ENCODE data around the gene PRPF8. TPM values are rescaled to one million over a fixed set of nuclear protein-coding genes. Genes with fewer than 3 reads are reported as not detected.

PRPF8 gene
- polyA plus RNA-seq, 3 donors, result 53.3 to 128 (median 78.0) TPM

DNA sequence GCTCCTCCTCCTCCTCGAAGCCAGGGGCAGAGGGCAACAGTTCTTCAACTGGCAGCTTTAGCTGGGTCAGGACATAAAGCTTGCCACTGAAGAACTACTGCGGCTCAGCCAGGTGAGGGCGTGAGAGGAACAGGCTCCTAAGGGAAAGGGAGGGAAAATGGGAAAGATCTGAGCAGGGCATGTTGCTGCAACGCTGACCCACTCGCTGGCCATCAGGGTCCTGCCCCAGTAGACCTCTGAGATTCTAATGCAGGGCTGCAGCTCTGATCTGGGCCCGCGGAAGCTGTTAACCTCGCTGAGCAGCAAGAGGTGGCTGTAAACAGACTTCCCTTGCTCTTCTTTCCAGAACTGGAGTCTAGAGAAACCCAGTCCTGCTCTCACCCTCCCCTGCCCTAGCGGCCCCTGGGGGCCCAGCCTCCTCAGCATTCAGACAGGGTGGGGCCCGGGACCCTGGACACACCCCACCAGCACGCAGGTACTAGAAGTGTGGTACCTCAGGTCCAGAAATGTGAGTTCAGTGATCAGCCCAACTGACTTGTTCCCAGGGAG lies 29.3 kb upstream of the PRPF8 start:
- Mint-ChIP-seq H3K36me3 (peaks cover 35 to 41% of the 10 kb centered on the region in 2 donors), H3K9me3 (peaks cover 0 to 3% (median 0%) of the 10 kb centered on the region in 7 donors), H3K4me1 (peaks cover 49% of the 10 kb centered on the region), H3K27me3 (ENCODE audit: low read depth in 3 of 3) (peaks cover 15 to 42% (median 21%) of the 10 kb centered on the region in 3 donors), H3K27ac (peak overlapping the region in 2 of 7 donors; percentile 54 to 56), H3K4me3 (peak overlapping the region; percentile 91 to 93)
- Histone ChIP-seq H3K27ac (ENCODE audit: low read depth in 1 of 2, low read length in 2 of 2) (no peak overlapping the region), H3K36me3 (replicated peaks in 1 of 2; ENCODE audit: control insufficient read depth in 1 of 2, insufficient read depth in 2 of 2, low read length in 2 of 2) (peaks cover 19 to 26% of the 10 kb centered on the region in 2 donors), H2AFZ (ENCODE audit: insufficient read depth, low read depth, low read length, poor library complexity, severe bottlenecking) (no peak overlapping the region), H3K4me3 (replicated peaks in 1 of 3; ENCODE audit: low read depth in 2 of 3, low read length in 3 of 3) (peak overlapping the region; percentile 81 to 92 (median 84)), H3K9ac (ENCODE audit: insufficient read depth, low read length, poor library complexity, severe bottlenecking) (no peak overlapping the region), H3K9me3 (replicated peaks in 1 of 2; ENCODE audit: control insufficient read depth in 1 of 2, insufficient read depth in 1 of 2, low read length in 2 of 2) (no peaks in the 10 kb centered on the region), H3K79me2 (ENCODE audit: insufficient read depth, low read length) (peaks cover 37% of the 10 kb centered on the region), H3K27me3 (ENCODE audit: control insufficient read depth in 2 of 2, insufficient read depth in 2 of 2, low read length in 2 of 2) (peaks cover 0 to 20% of the 10 kb centered on the region in 2 donors), H3K4me1 (ENCODE audit: control insufficient read depth in 1 of 2, insufficient read depth in 2 of 2, low read length in 2 of 2) (peaks cover 47 to 57% of the 10 kb centered on the region in 2 donors), H3K4me2 (replicated peaks; ENCODE audit: extremely low read depth, low read length, poor library complexity, severe bottlenecking) (peak overlapping the region; percentile 81), H4K20me1 (ENCODE audit: insufficient read depth, low read length) (peaks cover 59% of the 10 kb centered on the region)
- peak in 1 of 3 donors; percentile 7 for DNase-seq
- 7% methylated on average over 7 of the region's 11 CpGs for WGBS (ENCODE audit: insufficient coverage)
- TF ChIP-seq, protein P1, sequence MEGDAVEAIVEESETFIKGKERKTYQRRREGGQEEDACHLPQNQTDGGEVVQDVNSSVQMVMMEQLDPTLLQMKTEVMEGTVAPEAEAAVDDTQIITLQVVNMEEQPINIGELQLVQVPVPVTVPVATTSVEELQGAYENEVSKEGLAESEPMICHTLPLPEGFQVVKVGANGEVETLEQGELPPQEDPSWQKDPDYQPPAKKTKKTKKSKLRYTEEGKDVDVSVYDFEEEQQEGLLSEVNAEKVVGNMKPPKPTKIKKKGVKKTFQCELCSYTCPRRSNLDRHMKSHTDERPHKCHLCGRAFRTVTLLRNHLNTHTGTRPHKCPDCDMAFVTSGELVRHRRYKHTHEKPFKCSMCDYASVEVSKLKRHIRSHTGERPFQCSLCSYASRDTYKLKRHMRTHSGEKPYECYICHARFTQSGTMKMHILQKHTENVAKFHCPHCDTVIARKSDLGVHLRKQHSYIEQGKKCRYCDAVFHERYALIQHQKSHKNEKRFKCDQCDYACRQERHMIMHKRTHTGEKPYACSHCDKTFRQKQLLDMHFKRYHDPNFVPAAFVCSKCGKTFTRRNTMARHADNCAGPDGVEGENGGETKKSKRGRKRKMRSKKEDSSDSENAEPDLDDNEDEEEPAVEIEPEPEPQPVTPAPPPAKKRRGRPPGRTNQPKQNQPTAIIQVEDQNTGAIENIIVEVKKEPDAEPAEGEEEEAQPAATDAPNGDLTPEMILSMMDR (IDR thresholded peaks at IDR 0.05), result no peak
- intact Hi-C loops (cut with micrococcal nuclease), result loop anchor here in 1 of 2 donors (10.0 kb wide), 2 partner anchors 69 to 321 kb away; partner anchors contain the start of genes DPH1, RILP and SCARF1

DNA sequence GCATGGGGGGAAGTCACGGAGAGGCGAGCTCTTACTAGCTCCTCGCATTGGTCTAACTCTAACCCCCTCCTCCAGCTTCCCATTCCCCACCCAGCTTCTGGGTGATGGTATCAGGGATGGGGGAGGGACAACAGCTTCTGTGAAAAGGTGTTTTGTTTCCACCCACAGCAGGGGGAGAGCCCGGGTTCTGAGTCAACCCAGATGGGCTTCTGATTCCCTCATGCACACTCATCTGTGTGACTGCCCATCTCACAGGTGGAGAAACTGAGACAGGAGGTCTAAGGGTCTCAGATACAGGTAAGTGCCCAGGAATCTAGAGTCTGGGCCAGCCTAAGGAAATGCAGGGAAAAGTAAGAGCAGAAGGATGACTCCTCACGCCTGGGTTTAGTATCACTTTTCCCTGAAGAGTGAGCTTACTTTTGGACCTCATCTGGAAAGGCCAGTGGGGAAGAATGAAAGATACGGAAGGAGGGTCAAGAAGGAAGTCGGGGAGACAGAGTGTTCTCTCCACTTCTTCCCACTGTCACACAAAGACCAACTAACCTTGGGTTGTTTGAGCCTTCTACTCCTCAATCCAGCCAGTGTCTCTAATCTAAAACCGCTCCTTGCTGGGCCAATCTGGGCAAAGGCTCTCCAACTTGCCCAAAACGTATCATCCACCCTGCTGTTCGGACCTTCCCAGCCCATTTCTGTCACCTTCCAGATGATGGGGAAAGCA lies 28.7 kb upstream of the PRPF8 start:
- intact Hi-C loops (cut with micrococcal nuclease), result loop anchor here in 1 of 2 donors (10.0 kb wide), 2 partner anchors 69 to 321 kb away; partner anchors contain the start of genes DPH1, RILP and SCARF1
- Mint-ChIP-seq H3K36me3 (peaks cover 37 to 41% of the 10 kb centered on the region in 2 donors), H3K4me1 (peaks cover 49% of the 10 kb centered on the region), H3K4me3 (peak overlapping the region; percentile 91 to 93), H3K27ac (peak overlapping the region in 1 of 7 donors; percentile 50), H3K9me3 (peaks cover 0 to 4% (median 1%) of the 10 kb centered on the region in 7 donors), H3K27me3 (ENCODE audit: low read depth in 3 of 3) (peaks cover 18 to 49% (median 27%) of the 10 kb centered on the region in 3 donors)
- peak overlapping the region; percentile 81 for H3K4me2 ChIP-seq (replicated peaks; ENCODE audit: extremely low read depth, low read length, poor library complexity, severe bottlenecking)
- no peak overlapping the region for H2AFZ ChIP-seq (ENCODE audit: insufficient read depth, low read depth, low read length, poor library complexity, severe bottlenecking)
- H3K9me3 ChIP-seq (replicated peaks in 1 of 2; ENCODE audit: control insufficient read depth in 1 of 2, insufficient read depth in 1 of 2, low read length in 2 of 2), result no peaks in the 10 kb centered on the region
- 69% methylated on average over 7 of the region's 10 CpGs for WGBS (ENCODE audit: insufficient coverage)
- peaks cover 44 to 55% of the 10 kb centered on the region in 2 donors for H3K4me1 ChIP-seq (ENCODE audit: control insufficient read depth in 1 of 2, insufficient read depth in 2 of 2, low read length in 2 of 2)
- H3K79me2 ChIP-seq (ENCODE audit: insufficient read depth, low read length), result peaks cover 37% of the 10 kb centered on the region
- DNase-seq, result no peak
- peak overlapping the region in 1 of 3 experiments; percentile 81 for H3K4me3 ChIP-seq (replicated peaks in 1 of 3; ENCODE audit: low read depth in 2 of 3, low read length in 3 of 3)
- no peak overlapping the region for H3K27ac ChIP-seq (ENCODE audit: low read depth in 1 of 2, low read length in 2 of 2)
- H4K20me1 ChIP-seq (ENCODE audit: insufficient read depth, low read length), result peaks cover 59% of the 10 kb centered on the region
- peaks cover 19 to 26% of the 10 kb centered on the region in 2 donors for H3K36me3 ChIP-seq (replicated peaks in 1 of 2; ENCODE audit: control insufficient read depth in 1 of 2, insufficient read depth in 2 of 2, low read length in 2 of 2)
- TF ChIP-seq, protein P1 (IDR thresholded peaks at IDR 0.05), result no peak
- no peak overlapping the region for H3K9ac ChIP-seq (ENCODE audit: insufficient read depth, low read length, poor library complexity, severe bottlenecking)
- H3K27me3 ChIP-seq (ENCODE audit: control insufficient read depth in 2 of 2, insufficient read depth in 2 of 2, low read length in 2 of 2), result peaks cover 0 to 24% of the 10 kb centered on the region in 2 donors

Data from CD14-positive monocyte (primary cell).